SJCRH30 (cell line): ENCODE results near the gene AKAP7. TPM values are rescaled to one million over a fixed set of nuclear protein-coding genes. Genes with fewer than 3 reads are reported as not detected.
A peak's percentile ranks its signal among the peaks of the same experiment; 100 is the strongest.

Experiments used
- DNase-seq, 2 experiments: peaks; one replicate each; pipeline ENCODE4 v3.0.0-alpha.2; 2015 to 2020
- H3K27ac ChIP-seq: fragments of 250-450 bp; sonication (Bioruptor Pico); 2 replicates; pipeline ENCODE4 v1.5.1; 2020; ENCODE audit warnings: mild to moderate bottlenecking, moderate library complexity
- H3K27me3 ChIP-seq: fragments of 250-450 bp; sonication (Bioruptor Pico); 2 replicates; pipeline ENCODE4 v1.5.1; 2020; ENCODE audit warnings: mild to moderate bottlenecking, moderate library complexity
- H3K36me3 ChIP-seq: fragments of 250-450 bp; sonication (Bioruptor Pico); 2 replicates; pipeline ENCODE4 v1.5.1; 2020; ENCODE audit warnings: mild to moderate bottlenecking, moderate library complexity
- H3K4me1 ChIP-seq: fragments of 250-450 bp; sonication (Bioruptor Pico); 2 replicates; pipeline ENCODE4 v1.5.1; 2020; ENCODE audit warnings: mild to moderate bottlenecking, moderate library complexity
- H3K4me3 ChIP-seq: fragments of 250-450 bp; sonication (Bioruptor Pico); 2 replicates; pipeline ENCODE4 v1.5.1; 2020; ENCODE audit warnings: mild to moderate bottlenecking, moderate library complexity
- H3K9me3 ChIP-seq: fragments of 250-450 bp; sonication (Bioruptor Pico); replicated peaks from 2 replicates; pipeline ENCODE4 v1.5.1; 2020; ENCODE audit warnings: mild to moderate bottlenecking, moderate library complexity
- total RNA-seq: library from RNA; depleted of rRNA; stranded (reverse); fragments of >200 nt; shearing (Covaris generic); gene quantifications from 2 replicates; pipeline ENCODE4 v1.2.3, GENCODE V29; 2014

The AKAP7 gene
- total RNA-seq, 1 experiment from 2014 or later: 2.3 TPM

DNA sequence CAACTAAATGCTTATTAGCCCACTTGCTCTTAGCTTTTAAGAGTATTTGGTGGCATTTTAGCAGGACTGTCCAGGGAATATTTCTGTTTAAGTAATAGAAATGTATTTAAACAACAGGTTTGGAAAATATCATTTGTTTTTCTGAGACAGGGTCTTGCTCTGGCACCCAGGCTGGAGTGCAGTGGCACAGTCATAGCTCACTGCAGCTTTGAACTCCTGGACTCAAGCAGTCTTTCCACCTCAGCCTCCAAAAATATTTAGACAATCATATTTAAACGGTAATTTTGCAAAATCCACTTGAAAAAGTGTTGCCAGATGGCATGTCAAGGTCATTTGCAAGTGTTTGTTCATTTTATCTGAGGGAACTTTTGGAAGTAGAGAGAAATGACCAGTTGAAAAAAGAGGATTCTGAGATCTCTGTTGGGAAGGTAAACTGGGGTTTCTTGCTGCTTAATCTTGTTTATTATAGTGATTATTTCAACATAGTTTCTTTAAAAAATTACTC is 25.0 kb downstream of the AKAP7 start:
- H3K27me3 ChIP-seq: no peaks in the 10 kb centered on the region
- no peaks in the 10 kb centered on the region for H3K36me3 ChIP-seq
- DNase-seq: no peak
- no peak overlapping the region for H3K4me3 ChIP-seq
- H3K27ac ChIP-seq: no peak overlapping the region
- no peaks in the 10 kb centered on the region for H3K9me3 ChIP-seq
- H3K4me1 ChIP-seq: no peaks in the 10 kb centered on the region

GRCh38 chr6:131161987-131162386 is 26.7 kb downstream of the AKAP7 start:
- no peaks in the 10 kb centered on the region for H3K4me1 ChIP-seq
- no peak overlapping the region for H3K4me3 ChIP-seq
- H3K27me3 ChIP-seq: no peaks in the 10 kb centered on the region
- H3K27ac ChIP-seq: no peak overlapping the region
- DNase-seq: no peak
- H3K36me3 ChIP-seq: no peaks in the 10 kb centered on the region
- no peaks in the 10 kb centered on the region for H3K9me3 ChIP-seq

DNA sequence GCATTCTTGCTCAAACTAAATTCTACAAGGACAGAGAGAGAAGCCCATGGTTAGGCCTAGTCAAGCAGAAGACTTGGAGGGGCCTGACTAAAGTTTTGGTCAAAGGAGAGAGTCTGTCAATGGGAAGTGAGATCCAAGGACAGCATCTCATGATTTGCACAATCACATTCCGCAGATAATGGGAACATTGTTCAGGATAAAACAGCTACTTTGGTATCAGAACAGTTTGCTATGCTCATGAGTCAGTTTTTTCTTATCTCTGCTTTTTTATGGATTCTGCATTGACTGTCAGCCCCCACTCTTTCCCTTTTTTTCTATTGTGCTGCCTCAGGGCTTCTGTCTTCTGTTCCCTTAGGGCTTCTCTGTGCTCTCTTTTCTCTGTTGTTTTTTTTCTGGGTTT is 28.6 kb downstream of the AKAP7 start:
- Histone ChIP-seq H3K9me3 (no peaks in the 10 kb centered on the region), H3K27me3 (no peaks in the 10 kb centered on the region), H3K4me1 (no peaks in the 10 kb centered on the region), H3K27ac (no peak overlapping the region), H3K4me3 (no peak overlapping the region), H3K36me3 (no peaks in the 10 kb centered on the region)
- DNase-seq: no peak

DNA sequence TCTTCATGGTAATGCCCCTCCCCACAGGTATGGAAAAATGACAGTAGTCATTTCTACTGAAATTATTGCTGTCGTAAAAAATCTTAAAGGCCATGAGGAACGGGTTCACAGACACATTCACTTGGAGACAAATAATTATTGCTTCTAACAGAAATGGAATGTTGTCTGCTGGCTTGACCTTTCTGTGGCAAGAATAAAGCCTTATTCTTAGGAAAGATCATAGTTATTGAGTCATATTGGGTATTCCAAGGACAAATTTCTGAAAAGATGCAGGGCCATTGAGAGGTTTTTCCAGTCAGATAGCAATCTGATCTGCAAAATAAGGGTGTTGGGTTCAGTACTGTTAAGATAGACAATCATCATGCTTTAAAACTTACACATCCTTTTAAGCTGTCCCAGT is 29.2 kb downstream of the AKAP7 start:
- DNase-seq: no peak
- no peaks in the 10 kb centered on the region for H3K27me3 ChIP-seq
- no peak overlapping the region for H3K4me3 ChIP-seq
- no peak overlapping the region for H3K27ac ChIP-seq
- H3K36me3 ChIP-seq: no peaks in the 10 kb centered on the region
- no peaks in the 10 kb centered on the region for H3K9me3 ChIP-seq
- H3K4me1 ChIP-seq: no peaks in the 10 kb centered on the region

- H3K27me3 ChIP-seq: no peaks in the 10 kb centered on the region
- no peaks in the 10 kb centered on the region for H3K36me3 ChIP-seq
- no peaks in the 10 kb centered on the region for H3K4me1 ChIP-seq
- no peak overlapping the region for H3K27ac ChIP-seq
- H3K9me3 ChIP-seq: no peaks in the 10 kb centered on the region; the same call in 1 of the 2 replicates
- no peak overlapping the region for H3K4me3 ChIP-seq
- DNase-seq: peak in 1 of 2 experiments; percentile 10
Measured at GRCh38 chr6:131167773-131168172, 32.5 kb downstream of the AKAP7 start.

DNA sequence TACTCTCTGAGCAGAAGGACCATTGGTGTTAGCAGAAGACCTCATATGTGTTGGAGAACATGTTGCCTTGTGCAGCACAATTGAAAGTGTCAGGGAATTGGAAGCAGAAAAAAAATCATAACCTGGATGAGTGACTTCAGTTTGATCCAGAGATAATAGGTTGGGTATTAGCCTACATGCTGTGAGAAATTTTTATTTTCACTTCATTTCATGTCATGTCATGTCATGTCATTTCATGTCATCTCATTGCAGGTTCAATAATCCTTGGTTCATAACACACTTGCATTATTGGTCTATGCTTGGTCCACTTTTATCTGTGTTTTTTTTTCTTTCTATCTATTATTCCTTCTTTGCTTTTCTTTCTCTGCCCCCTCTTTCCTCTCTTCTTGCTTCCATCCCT is 34.3 kb downstream of the AKAP7 start:
- no peak for DNase-seq
- no peaks in the 10 kb centered on the region for H3K36me3 ChIP-seq
- H3K27me3 ChIP-seq: no peaks in the 10 kb centered on the region
- no peak overlapping the region for H3K4me3 ChIP-seq
- no peak overlapping the region for H3K27ac ChIP-seq
- no peaks in the 10 kb centered on the region; the same call in 1 of the 2 replicates for H3K9me3 ChIP-seq
- H3K4me1 ChIP-seq: peaks cover 6% of the 10 kb centered on the region

GRCh38 chr6:131172222-131172621 is 37.0 kb downstream of the AKAP7 start:
- H3K27ac ChIP-seq: no peak overlapping the region
- H3K27me3 ChIP-seq: no peaks in the 10 kb centered on the region
- H3K9me3 ChIP-seq: no peaks in the 10 kb centered on the region; the same call in 1 of the 2 replicates
- peaks cover 6% of the 10 kb centered on the region for H3K4me1 ChIP-seq
- no peaks in the 10 kb centered on the region for H3K36me3 ChIP-seq
- DNase-seq: no peak
- no peak overlapping the region for H3K4me3 ChIP-seq

GRCh38 chr6:131173680-131174079 is 38.4 kb downstream of the AKAP7 start:
- H3K4me1 ChIP-seq: peaks cover 6% of the 10 kb centered on the region
- H3K36me3 ChIP-seq: no peaks in the 10 kb centered on the region
- H3K27ac ChIP-seq: no peak overlapping the region
- H3K27me3 ChIP-seq: no peaks in the 10 kb centered on the region
- no peak for DNase-seq
- no peak overlapping the region for H3K4me3 ChIP-seq
- H3K9me3 ChIP-seq: no peaks in the 10 kb centered on the region; the same call in 1 of the 2 replicates

GRCh38 chr6:131175564-131175963 is 40.3 kb downstream of the AKAP7 start:
- no peaks in the 10 kb centered on the region for H3K36me3 ChIP-seq

GRCh38 chr6:131177996-131178395 is 42.7 kb downstream of the AKAP7 start:
- DNase-seq: no peak
- Histone ChIP-seq H3K4me1 (peaks cover 6% of the 10 kb centered on the region), H3K27me3 (no peaks in the 10 kb centered on the region), H3K9me3 (no peaks in the 10 kb centered on the region), H3K27ac (no peak overlapping the region), H3K36me3 (no peaks in the 10 kb centered on the region), H3K4me3 (no peak overlapping the region)

More at GRCh38 chr6:131175564-131175963, 40.3 kb downstream of the AKAP7 start:
- Histone ChIP-seq H3K9me3 (no peaks in the 10 kb centered on the region; the same call in 1 of the 2 replicates), H3K4me3 (no peak overlapping the region), H3K27me3 (no peaks in the 10 kb centered on the region), H3K27ac (no peak overlapping the region), H3K4me1 (peaks cover 6% of the 10 kb centered on the region)
- no peak for DNase-seq

- Histone ChIP-seq H3K9me3 (no peaks in the 10 kb centered on the region), H3K27me3 (no peaks in the 10 kb centered on the region), H3K27ac (no peak overlapping the region), H3K4me1 (no peaks in the 10 kb centered on the region), H3K4me3 (no peak overlapping the region), H3K36me3 (no peaks in the 10 kb centered on the region)
- DNase-seq: peak in 1 of 2 experiments; percentile 31
Measured at GRCh38 chr6:131182991-131183425, 47.7 kb downstream of the AKAP7 start.

- H3K9me3 ChIP-seq: no peaks in the 10 kb centered on the region
Measured at GRCh38 chr6:131183427-131184095, 48.3 kb downstream of the AKAP7 start.

GRCh38 chr6:131191590-131191989 is 56.3 kb downstream of the AKAP7 start:
- no peak for DNase-seq
- H3K4me3 ChIP-seq: no peak overlapping the region
- no peaks in the 10 kb centered on the region for H3K36me3 ChIP-seq
- no peak overlapping the region for H3K27ac ChIP-seq
- H3K9me3 ChIP-seq: no peaks in the 10 kb centered on the region
- H3K27me3 ChIP-seq: no peaks in the 10 kb centered on the region
- no peaks in the 10 kb centered on the region for H3K4me1 ChIP-seq

More at GRCh38 chr6:131183427-131184095, 48.3 kb downstream of the AKAP7 start:
- Histone ChIP-seq H3K27me3 (no peaks in the 10 kb centered on the region), H3K4me1 (no peaks in the 10 kb centered on the region), H3K4me3 (no peak overlapping the region), H3K27ac (no peak overlapping the region), H3K36me3 (no peaks in the 10 kb centered on the region)
- DNase-seq: no peak

- Histone ChIP-seq H3K4me1 (no peaks in the 10 kb centered on the region), H3K27me3 (no peaks in the 10 kb centered on the region), H3K4me3 (no peak overlapping the region), H3K27ac (no peak overlapping the region), H3K36me3 (no peaks in the 10 kb centered on the region), H3K9me3 (no peaks in the 10 kb centered on the region)
- DNase-seq: peak in 1 of 2 experiments; percentile 29
Measured at GRCh38 chr6:131197716-131198115, 62.4 kb downstream of the AKAP7 start.

- peak in 1 of 2 experiments; percentile 51 for DNase-seq
- Histone ChIP-seq H3K27ac (no peak overlapping the region), H3K27me3 (no peaks in the 10 kb centered on the region), H3K36me3 (no peaks in the 10 kb centered on the region), H3K9me3 (no peaks in the 10 kb centered on the region), H3K4me3 (no peak overlapping the region), H3K4me1 (no peaks in the 10 kb centered on the region)
Measured at GRCh38 chr6:131199568-131200272, 64.5 kb downstream of the AKAP7 start.
